GM18519 (cell line): ENCODE measurements around the gene FARP1.

Experiments used
- ATAC-seq: cut with Tn5 transposase; IDR thresholded peaks from one replicate; pipeline ENCODE4 v1.9.1; 2021; ENCODE audit warnings: mild to moderate bottlenecking, moderate library complexity; ENCODE audit not compliant: unreplicated experiment, low FRiP score

FARP1 gene, protein sequence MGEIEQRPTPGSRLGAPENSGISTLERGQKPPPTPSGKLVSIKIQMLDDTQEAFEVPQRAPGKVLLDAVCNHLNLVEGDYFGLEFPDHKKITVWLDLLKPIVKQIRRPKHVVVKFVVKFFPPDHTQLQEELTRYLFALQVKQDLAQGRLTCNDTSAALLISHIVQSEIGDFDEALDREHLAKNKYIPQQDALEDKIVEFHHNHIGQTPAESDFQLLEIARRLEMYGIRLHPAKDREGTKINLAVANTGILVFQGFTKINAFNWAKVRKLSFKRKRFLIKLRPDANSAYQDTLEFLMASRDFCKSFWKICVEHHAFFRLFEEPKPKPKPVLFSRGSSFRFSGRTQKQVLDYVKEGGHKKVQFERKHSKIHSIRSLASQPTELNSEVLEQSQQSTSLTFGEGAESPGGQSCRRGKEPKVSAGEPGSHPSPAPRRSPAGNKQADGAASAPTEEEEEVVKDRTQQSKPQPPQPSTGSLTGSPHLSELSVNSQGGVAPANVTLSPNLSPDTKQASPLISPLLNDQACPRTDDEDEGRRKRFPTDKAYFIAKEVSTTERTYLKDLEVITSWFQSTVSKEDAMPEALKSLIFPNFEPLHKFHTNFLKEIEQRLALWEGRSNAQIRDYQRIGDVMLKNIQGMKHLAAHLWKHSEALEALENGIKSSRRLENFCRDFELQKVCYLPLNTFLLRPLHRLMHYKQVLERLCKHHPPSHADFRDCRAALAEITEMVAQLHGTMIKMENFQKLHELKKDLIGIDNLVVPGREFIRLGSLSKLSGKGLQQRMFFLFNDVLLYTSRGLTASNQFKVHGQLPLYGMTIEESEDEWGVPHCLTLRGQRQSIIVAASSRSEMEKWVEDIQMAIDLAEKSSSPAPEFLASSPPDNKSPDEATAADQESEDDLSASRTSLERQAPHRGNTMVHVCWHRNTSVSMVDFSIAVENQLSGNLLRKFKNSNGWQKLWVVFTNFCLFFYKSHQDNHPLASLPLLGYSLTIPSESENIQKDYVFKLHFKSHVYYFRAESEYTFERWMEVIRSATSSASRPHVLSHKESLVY

DNA sequence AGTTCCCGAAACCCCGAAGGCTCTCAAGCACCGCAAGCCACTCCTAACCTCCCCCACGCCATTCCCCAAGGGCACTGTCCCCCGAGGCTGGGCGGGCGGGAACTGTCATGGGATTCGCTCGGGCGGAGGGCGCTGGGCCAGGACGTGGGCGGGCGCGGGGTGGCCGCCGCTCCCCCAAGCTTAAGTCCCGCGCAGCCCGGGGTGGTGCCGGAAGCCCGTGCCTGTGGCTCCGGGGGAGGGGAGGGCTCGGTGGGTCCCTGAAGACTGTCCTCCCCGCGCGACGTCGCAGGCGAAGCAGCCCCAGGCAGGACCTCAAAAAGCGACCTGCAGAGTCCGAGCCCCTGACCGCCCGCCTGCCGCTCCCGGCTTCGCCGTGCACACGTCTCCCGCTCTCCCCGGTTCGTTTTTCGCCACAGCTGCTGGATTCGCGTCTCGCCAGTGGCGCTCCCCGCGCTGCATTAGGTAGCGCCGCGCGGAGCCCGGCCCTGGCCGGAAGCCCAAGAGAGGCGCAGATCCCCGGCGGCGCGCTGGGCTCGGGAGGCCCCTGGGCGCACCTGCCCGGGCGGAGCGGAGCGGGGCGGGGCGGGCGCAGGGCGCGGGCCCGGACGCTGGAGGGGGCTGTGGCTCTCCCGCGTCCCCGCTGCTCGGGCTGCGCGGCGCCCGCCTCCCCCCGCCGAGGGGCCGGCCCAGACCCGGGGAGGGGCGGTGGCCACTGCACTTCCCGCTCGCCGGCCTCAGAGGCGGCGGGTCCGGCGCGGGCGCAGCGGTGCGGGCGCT is at the start of gene FARP1:
Gene FARP1, plus strand, starts transcription at position 715 of the 777 bp plus-strand sequence. CDS start 70,149 bp downstream, outside the sequence.
- ATAC-seq = peak; percentile 78

DNA sequence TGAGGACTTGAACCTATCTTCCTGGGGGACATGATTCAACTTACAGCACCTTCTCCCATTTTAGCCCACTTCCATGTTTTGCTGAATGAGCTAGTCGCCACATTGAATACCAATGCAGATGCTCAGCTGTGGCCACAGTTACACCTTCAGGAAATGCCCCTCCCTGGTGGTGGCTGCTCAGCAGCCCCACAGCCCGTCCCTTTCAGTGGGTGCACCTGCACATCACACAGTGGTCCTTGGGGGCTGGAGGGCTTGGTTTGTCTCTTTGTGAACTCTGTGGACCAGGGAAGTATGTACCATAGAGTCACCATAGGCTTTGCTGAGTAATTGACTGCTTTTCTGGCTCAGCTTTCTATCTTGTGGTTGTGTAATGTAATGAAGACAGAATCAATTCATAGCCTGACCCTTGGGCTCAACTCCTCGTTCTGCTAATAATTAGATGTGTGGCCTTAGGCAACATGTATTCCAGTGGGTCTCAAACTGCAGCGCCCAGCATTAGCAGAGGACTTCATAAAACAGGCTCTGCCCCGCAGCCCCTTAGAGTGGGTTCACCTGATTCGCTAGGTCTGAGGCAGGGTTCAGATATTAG is 48.1 kb upstream of the FARP1 start:
- ATAC-seq = no peak

DNA sequence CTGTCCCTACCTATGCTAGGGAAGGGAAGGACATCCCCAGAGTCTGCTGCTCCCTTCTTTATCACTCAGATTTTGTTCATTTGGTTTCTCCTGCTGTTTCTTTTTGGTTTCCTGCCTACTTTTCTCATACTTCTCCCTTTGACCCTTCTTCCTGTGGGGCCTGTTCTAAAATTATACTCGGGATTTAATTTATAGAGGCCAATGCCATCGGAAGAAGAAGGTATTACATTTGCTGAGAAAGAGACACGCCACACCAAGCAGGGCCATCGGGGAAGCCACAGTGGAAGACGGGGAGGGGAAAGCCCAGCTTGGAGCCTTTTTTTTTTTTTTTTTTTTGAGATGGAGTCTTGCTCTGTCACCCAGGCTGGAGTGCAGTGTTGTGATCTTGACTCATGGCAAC is 46.8 kb upstream of the FARP1 start:
- ATAC-seq = no peak

DNA sequence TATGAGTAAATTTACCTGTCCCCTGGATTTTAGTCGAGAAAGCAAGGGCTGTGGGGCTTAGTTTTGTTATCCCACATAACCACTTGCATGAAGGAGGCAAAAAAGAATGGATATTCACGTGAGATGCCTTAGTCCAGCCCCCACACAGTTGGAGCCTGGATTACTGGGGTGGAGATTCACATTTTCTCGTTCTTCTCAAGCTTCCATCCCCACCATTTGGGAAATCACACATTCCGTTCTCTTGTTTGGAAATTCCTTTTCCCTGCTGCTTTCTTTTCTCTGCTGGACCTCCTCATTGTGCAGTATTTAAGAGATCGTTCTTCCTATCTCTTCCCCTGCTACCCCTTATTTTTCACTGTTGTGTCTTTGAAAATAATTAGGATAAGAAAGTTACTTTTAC is 45.1 kb upstream of the FARP1 start:
- ATAC-seq = no peak

DNA sequence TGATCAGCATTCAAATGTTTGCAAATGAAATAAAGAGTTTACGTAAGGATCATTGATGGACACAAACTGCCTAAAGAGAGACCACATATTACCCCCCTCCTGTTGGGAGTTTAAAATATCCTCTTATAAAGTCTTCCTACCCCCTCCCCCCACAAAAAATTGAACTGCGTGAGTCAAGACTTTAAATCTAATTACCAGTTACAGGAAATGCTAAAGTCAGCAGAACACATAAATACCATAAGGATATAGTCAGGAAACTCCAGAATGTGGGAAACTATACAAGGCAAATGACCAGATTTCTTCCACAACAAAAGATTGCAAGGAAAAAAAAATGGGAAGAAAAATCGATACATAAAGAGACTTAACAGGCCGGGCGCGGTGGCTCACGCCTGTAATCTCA is 44.4 kb upstream of the FARP1 start:
- ATAC-seq = no peak

DNA sequence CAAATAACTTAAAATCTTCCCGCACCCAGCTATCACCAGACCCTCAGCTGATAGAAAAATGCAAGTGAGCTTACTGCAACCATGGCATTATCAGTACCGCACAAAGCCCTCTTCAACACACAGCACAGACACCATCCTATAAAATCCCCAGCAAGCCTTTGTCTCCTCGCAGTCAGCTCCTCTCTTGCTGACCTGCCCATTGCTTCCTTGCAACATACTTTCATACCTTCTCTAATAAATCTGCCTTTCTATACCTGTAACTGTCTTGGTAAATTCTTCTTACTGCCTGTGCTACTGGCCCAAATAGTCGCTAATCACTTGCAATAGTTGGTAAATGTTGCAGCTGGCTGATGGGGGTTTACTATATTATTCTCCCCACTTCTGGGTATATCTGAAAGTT is 43.3 kb upstream of the FARP1 start:
- no peak for ATAC-seq

DNA sequence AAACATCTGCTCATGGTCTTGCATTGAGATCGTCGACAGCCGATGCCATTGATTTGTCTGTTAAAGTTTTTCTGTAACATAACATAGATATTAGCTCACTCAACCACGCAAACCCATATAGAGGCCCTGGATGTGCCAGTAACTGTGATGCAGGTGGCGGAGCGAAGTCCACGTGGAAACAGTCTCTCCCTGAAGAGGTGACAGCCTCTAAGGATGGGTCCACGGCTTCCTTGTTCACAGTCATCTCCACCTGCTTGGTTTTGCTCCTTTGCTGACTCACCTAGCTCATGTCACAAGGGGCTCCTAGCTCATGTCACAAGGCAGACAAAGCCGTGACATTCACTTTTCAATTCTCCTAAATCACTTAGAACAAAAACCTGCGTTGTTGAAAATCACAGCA is 42.4 kb upstream of the FARP1 start:
- ATAC-seq = no peak

DNA sequence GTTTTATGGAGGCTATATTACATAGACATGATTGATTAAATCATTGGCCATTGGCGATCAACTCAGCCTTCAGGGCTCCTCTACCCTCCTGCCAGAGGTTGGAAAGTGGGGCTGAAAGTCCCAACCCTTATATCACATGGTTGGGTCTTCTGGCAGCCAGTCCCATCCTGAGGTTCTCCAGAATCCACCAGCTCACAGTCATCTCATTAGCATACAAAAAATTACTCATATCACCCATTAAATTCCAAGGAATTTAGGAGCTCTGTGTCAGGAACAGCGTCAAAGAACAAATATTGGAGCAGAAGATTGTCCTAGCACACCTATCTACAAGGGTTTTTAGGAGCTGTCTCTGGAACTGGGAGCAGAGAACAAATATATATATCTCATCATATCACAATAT is 39.4 kb upstream of the FARP1 start:
- ATAC-seq = no peak

DNA sequence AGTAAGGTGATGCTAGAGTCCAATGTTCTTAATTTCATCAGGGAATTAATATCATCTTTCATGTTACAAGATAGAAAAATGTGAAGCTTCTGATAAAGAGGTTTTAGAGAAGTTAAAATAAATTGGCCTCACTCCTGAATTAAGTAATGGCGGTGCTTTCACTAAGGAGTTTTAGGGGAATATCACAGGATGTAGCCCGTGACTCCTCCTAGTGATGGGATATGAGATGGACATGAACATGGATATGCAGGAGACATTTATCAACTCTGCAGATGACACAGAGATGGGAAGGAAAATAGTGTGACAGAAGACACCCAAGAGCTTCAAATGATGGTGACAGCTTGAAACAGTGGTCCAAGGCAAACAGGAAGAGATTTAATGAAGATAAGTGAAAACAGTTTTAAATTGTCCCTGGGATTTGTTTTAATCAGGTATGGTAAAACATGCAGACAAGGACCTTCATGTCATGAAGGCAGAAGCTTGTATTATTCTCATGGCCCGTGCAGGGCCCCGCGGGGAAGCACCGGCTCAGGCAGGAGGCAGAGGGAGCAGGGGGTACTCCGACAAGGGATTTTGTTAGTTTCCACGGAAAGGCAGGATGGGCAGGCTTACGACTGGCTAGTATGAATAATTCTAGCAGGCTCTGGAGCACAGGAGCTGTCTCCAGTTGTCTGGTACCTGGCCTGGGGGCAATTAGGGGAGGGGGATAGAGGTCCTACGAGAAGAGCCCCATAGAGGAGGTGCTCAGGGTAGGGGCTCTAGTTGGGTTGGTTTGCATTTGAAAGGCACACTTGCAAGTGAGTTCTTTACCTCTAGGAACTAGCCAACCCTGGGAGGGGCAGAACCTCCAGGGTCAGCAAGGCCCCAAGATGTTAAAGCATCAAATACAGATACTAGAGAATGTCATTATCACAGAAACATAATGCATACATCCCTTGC is 38.7 kb upstream of the FARP1 start:
- ATAC-seq = no peak

DNA sequence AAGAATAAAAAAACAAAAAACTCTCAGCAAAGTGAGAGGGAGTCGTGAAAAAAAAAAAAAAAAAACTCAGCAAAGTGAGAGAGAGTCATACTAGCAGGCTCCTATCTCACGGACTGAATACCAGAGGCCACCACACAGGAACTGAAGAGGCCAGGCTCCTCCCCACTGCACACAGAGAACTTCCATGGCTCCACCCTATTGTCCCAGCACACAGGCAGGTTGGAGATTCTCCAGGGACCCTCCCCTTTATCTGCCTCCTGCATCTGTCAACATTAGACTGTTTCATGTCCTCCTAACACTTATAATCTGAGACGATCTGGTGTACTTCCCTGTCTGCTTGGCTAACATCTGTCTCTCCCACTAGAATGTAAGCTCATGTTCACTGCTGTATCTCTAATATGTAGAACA is 37.0 kb upstream of the FARP1 start:
- no peak for ATAC-seq

DNA sequence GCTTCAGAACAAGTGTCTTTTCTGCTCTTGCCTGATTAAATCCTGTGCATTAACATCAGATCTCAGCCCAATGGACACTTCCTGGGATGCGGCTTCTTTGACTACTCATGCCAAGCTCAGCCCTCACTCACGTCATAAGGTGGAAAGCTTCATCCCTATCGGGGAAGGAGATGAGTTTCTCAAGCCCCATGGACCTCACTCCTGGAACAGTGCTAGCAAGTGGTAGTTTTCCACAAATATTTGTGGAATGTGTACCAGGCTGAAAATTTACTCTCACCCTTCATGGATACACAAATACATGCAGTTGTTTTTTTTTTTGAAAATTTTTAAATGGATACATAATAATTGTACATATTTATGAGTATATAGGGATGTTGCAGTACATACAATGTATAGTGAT is 34.6 kb upstream of the FARP1 start:
- no peak for ATAC-seq

DNA sequence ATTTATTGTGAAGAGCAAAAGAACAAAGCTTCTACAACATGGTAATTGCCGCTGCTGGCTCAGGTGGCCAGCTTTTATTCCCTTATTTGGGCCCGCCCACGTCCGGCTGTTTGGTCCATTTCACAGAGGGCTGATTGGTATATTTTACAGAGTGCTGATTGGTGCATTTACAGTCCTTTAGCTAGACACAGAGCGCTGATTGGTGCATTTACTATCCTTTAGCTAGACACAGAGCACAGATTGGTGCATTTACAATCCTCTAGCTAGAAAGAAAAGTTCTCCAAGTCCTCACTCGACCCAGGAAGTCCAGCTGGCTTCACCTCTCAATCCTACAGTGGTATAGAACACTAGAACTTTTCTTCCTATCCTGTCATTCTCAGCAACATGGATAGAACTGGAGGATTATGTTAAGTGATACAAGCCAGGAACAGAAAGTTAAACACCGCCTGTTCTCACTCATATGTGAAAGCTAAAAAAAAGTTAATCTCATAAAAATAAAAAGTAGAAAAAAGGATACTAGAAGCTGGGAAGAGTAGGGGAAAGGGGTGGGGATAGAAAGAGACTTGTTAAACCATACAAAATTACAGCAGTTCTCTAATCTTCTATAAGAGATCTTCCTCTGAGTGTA is 33.6 kb upstream of the FARP1 start:
- ATAC-seq = no peak

DNA sequence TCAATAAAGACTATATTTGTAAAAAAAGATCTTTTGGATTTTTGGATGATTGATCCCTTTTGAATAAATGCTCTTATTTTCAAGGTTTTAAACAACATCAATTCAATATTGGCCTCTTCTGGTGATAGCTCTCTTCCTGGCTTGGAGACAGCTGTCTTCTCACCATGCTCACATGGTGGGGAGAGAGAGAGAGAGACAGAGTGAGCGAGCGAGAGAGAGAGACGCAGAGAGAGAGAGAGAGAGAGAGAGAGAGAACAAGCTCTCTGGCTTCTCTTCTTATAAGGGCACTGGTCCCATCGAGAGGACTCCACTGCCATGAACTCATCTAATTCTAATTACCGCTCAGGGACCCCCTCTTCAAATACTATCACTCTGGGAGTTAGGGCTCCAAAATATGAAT is 32.1 kb upstream of the FARP1 start:
- ATAC-seq = no peak

DNA sequence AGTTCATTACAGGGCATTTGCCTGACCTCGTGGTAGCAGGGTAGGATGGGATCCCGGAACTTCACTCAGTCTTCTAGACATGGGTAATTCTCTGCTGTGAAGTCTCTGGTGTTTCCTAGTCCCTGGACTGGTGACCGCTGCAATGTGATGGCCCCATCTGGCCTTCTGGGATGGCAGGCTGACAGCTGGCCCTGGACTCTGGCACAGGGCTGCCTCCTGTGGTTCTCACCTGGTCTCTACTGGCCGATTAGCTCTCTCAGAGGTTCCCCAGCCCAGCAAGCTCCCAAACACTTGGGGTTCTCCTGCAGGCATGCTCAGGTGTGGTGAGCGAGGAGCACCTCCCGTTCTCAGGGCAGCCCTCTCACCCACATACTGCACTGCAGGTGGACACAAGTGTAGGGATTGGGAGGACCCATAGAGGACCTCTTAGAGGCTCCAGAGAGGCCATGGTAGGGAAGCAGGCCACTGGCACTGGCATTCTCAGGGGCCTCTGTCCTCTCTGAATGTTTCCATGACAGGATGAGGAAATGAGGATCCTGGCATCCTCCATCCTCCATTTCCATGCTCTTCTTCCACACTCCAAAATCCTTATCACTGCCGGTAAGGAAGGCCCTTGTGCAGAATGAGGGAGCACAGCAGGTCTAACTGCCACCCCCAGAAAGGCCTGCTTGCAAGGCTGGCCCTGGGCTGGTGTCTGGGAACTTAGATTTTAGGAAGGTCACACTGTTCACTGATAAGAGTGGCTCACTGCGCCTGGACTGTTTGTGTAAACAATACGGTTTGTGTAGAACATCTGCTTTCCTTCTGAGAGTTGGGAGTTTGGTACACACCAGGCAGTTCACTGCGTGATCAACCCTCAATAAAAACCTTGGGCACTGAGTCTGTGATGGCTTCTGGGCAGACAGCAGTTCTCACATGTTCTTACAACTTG is 31.5 kb upstream of the FARP1 start:
- no peak for ATAC-seq

DNA sequence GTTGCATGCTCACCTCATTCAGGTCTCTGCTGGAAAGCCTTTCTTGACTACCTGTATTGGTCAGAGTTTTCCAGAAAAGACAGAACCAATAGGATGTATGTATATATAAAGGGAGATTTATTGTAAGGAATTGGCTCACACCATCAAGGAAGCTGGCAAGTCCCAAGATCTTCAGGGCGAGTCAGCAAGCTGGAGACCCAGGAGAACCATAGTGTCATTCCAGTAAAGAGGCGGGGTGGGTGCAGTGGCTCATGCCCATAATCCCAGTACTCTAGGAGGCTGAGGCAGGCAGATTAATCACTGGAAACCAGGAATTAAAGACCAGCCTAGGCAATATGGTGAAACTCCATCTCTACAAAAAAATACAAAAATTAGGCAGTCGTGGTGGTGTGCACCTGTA is 30.4 kb upstream of the FARP1 start:
- ATAC-seq = no peak

DNA sequence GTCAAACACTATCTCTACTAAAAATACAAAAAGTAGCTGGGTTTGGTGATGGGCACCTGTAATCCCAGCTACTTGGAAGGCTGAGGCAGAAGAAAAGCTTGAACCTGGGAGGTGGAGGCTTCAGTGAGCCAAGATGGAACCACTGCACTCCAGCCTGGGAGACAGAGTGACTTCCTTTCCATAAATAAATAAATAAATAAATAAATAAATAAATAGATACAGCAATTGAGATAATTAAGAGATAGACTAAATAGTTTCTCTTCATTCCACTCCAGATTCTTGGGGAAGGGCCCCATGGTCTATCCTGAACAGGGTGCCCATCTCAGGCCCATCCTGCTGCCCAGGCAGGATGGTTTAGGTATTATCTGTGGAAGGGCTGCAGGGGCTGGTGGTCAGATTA is 24.0 kb upstream of the FARP1 start:
- ATAC-seq = no peak

DNA sequence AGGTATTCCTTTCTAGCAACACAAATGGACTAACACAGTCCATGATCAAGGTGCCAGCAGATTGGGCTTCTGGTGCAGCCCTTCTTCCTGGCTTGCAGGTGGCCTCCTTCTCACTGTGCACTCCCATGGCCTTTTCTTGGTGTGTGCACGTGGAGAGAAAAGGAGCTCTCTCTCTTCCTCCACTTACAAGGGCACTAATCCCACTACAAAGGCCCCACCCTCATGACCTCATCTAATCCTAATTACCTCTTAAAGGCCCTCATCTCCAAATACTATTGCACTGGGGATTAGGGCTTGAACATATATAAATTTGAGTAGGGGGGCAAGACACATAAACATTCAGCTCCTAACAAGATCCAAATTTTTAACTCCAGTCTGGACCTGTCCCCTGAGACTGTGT is 19.7 kb upstream of the FARP1 start:
- ATAC-seq = no peak
